GM12865 (cell line): ENCODE results near the gene CCDC83.
A peak's percentile ranks its signal among the peaks of the same experiment; 100 is the strongest.

Experiments used
- DNase-seq: peaks from one replicate; pipeline ENCODE4 v3.0.0; 2010; ENCODE audit warnings: low read depth
- H3K4me3 ChIP-seq: 2 replicates; pipeline ENCODE4 v1.5.1; 2011; ENCODE audit warnings: mild to moderate bottlenecking, low read depth, low read length, control low read depth
- TF ChIP-seq, protein P1 (sequence below): IDR thresholded peaks from 2 replicates; pipeline ENCODE4 v1.5.1; 2011; ENCODE audit warnings: low read length, control low read depth, low read depth, inconsistent platforms; ENCODE audit not compliant: insufficient read depth; ENCODE audit errors: missing control alignments

CCDC83 gene

DNA sequence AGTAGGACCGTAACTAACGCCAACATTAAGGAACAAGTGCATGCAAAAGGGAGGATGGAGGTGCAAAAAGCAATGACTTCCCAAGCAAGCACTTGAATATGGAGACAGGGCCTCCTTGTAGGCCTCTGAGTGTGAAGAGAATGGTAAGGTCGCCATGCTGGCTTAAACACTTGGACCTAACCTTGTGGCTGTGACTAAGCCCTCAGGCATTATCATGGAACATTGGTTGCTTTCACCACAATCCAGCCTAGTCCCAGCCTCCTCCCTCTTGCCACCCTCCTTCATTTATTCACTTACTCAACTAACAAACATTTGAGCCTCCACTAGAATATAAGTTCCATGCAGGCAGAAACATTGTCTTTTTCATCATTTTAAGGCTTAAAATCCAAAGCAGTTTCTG, 32.4 kb upstream of the CCDC83 start:
- H3K4me3 ChIP-seq, result no peak overlapping the region
- DNase-seq, result no peak
- TF ChIP-seq, protein P1, sequence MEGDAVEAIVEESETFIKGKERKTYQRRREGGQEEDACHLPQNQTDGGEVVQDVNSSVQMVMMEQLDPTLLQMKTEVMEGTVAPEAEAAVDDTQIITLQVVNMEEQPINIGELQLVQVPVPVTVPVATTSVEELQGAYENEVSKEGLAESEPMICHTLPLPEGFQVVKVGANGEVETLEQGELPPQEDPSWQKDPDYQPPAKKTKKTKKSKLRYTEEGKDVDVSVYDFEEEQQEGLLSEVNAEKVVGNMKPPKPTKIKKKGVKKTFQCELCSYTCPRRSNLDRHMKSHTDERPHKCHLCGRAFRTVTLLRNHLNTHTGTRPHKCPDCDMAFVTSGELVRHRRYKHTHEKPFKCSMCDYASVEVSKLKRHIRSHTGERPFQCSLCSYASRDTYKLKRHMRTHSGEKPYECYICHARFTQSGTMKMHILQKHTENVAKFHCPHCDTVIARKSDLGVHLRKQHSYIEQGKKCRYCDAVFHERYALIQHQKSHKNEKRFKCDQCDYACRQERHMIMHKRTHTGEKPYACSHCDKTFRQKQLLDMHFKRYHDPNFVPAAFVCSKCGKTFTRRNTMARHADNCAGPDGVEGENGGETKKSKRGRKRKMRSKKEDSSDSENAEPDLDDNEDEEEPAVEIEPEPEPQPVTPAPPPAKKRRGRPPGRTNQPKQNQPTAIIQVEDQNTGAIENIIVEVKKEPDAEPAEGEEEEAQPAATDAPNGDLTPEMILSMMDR, result no peak

- TF ChIP-seq, protein P1, result no peak
Observed at GRCh38 chr11:85823816-85824215, 31.4 kb upstream of the CCDC83 start.

GRCh38 chr11:85825616-85826015, 29.6 kb upstream of the CCDC83 start:
- DNase-seq, result no peak
- TF ChIP-seq, protein P1, result no peak
- no peak overlapping the region for H3K4me3 ChIP-seq

More at GRCh38 chr11:85823816-85824215, 31.4 kb upstream of the CCDC83 start:
- H3K4me3 ChIP-seq, result no peak overlapping the region
- DNase-seq, result peak; percentile 8

DNA sequence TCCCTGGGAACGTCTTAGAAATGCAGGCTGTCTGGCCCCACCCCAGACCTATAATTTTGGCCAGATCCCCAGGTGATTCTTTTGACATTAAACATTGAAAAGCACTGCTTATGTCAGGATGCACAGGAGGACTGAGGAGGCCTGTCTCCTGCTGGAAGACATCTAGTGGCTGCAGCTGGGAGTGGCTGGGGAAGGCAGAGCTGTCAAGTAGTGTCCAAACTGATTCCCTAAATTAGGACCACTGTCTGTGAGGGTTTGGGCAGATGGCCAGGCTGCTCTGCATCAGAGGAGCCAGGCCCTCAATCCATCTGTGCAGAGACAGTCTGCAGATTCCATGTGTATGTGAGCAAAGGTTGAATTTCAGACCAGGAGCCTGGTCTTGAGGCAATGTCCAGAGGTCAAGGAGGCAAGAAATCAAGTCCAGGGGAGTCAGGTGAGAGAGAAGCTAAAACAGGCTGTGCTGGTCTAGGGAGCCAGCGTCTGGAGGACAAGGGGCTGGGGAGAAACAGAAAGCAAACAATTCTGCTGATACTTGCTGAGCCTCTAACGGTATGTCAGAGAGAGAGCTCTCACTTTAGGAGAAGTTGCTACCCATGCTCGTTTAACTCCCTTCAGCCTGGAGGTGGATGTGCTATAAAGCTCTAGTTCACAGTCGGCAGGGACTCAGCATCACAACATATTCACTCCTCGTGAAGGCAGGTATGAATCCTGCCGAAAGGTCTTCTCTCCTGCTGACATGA, 28.9 kb upstream of the CCDC83 start:
- H3K4me3 ChIP-seq, result no peak overlapping the region
- DNase-seq, result peak; percentile 19
- TF ChIP-seq, protein P1, result peak; percentile 37

GRCh38 chr11:85827748-85828639, 27.2 kb upstream of the CCDC83 start:
- no peak for DNase-seq
- TF ChIP-seq, protein P1, result no peak
- H3K4me3 ChIP-seq, result no peak overlapping the region

DNA sequence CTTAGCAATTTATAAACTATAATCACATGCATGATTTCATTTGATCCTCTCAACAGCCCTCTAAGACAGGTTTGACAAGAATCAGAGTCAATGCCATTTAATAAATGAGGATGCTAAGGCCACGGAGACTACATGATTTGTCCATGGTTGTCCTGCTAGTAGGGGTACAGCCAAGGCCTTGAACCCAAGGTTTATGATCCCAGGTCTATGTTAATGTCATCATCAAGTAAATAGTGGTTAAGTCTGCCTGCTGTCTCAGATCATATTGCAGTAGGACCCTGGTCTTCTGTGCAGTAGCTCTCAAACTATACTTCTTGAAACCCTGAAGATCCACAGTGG, 26.6 kb upstream of the CCDC83 start:
- DNase-seq, result no peak
- TF ChIP-seq, protein P1, result no peak

More for the DNA sequence above, 26.6 kb upstream of the CCDC83 start:
- no peak overlapping the region for H3K4me3 ChIP-seq
